Measurements from ENCODE around the gene SMIM17. TPM values are rescaled to one million over a fixed set of nuclear protein-coding genes. Genes with fewer than 3 reads are reported as not detected.

SMIM17 gene
- total RNA-seq, 1 experiment from 2014 or later: not detected

DNA sequence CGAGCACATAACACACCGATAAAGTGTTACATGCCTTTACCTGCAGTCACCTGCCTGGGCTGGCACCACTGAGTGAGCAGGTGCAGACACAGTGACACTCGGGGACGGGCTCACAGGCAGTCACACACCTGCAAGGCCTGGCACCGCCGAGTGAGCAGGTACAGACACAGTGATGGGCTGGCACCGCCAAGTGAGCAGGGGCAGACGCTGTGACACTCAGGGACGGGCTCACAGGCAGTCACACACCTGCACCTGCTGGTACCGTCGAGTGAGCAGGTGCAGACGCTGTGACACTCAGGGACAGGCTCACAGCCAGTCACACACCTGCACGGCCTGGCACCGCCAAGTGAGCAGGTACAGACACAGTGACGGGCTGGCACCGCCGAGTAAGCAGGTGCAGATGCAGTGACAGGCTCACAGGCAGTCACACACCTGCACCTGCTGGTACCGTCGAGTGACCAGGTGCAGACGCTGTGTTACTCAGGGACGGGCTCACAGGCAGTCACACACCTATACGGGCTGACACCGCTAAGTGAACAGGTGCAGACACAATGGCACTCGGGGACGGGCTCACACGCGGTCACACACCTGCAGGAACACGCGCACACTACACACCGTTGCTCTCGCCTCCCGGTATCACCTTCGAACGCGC, 28.1 kb downstream of the SMIM17 start:
- Histone ChIP-seq H3K9me2 (ENCODE audit: insufficient read depth) (no peaks in the 10 kb centered on the region), H2AFZ (ENCODE audit: low read depth, low read length, poor library complexity, severe bottlenecking) (no peak overlapping the region), H3K27ac (ENCODE audit: low read depth, low read length) (no peak overlapping the region), H3K79me2 (ENCODE audit: insufficient read depth, low read length) (no peaks in the 10 kb centered on the region), H3K4me1 (ENCODE audit: control insufficient read depth in 1 of 2, insufficient read depth in 2 of 2, low read length in 2 of 2) (no peaks in the 10 kb centered on the region), H3K4me2 (ENCODE audit: low read length) (no peak overlapping the region), H3K27me3 (ENCODE audit: insufficient read depth, low read length) (no peaks in the 10 kb centered on the region), H3K36me3 (ENCODE audit: control insufficient read depth in 1 of 2, insufficient read depth in 2 of 2, low read length in 2 of 2) (no peaks in the 10 kb centered on the region), H3K9me3 (ENCODE audit: control insufficient read depth in 1 of 2, insufficient read depth in 1 of 2, low read depth in 1 of 2, low read length in 2 of 2) (peaks cover 0 to 21% of the 10 kb centered on the region in 2 experiments; a peak in 2 of 4 replicates), H3K9ac (ENCODE audit: low read length) (no peak overlapping the region), H4K20me1 (ENCODE audit: insufficient read depth) (no peaks in the 10 kb centered on the region), H3K4me3 (replicated peaks in 1 of 2; ENCODE audit: low read depth in 1 of 2, low read length in 2 of 2) (no peak overlapping the region)
- CTCF ChIA-PET: no interaction called here
- RAD21 ChIA-PET (ENCODE audit: low non-redundant PET in 1 of 2, low total read pairs in 2 of 2, uncharacterized antibody in 2 of 2, unreplicated experiment in 2 of 2): no interaction called here
- POLR2A ChIA-PET: no interaction called here
- DNase-seq (ENCODE audit: low read depth, low spot score): no peak
- ATAC-seq: no peak
- BruUV-seq (replicated peaks): no TSS peak
- intact Hi-C loops (cut with micrococcal nuclease): no loop called here
- TF ChIP-seq FOSL1 (IDR thresholded peaks at IDR 0.05; ENCODE audit: low read depth) (no peak), RAD21 (IDR thresholded peaks at IDR 0.05; ENCODE audit: low read depth) (no peak), POLR2A (IDR thresholded peaks at IDR 0.05; ENCODE audit: borderline replicate concordance, extremely low read depth, insufficient read depth, insufficient read length) (no peak), JUND (IDR thresholded peaks at IDR 0.05) (no peak), ZBTB33 (IDR thresholded peaks at IDR 0.05; ENCODE audit: extremely low read depth, insufficient replicate concordance, low read length) (no peak), ZFX (IDR thresholded peaks at IDR 0.05) (no peak)
- TF ChIP-seq, protein P1, sequence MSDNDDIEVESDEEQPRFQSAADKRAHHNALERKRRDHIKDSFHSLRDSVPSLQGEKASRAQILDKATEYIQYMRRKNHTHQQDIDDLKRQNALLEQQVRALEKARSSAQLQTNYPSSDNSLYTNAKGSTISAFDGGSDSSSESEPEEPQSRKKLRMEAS (IDR thresholded peaks at IDR 0.05): no peak
- TF ChIP-seq, protein P2, sequence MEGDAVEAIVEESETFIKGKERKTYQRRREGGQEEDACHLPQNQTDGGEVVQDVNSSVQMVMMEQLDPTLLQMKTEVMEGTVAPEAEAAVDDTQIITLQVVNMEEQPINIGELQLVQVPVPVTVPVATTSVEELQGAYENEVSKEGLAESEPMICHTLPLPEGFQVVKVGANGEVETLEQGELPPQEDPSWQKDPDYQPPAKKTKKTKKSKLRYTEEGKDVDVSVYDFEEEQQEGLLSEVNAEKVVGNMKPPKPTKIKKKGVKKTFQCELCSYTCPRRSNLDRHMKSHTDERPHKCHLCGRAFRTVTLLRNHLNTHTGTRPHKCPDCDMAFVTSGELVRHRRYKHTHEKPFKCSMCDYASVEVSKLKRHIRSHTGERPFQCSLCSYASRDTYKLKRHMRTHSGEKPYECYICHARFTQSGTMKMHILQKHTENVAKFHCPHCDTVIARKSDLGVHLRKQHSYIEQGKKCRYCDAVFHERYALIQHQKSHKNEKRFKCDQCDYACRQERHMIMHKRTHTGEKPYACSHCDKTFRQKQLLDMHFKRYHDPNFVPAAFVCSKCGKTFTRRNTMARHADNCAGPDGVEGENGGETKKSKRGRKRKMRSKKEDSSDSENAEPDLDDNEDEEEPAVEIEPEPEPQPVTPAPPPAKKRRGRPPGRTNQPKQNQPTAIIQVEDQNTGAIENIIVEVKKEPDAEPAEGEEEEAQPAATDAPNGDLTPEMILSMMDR (IDR thresholded peaks at IDR 0.05 in 2 of 3, conservative IDR thresholded peaks at IDR 0.05 in 1 of 3; ENCODE audit: borderline replicate concordance in 1 of 3, insufficient read depth in 1 of 3, low read depth in 2 of 3, low read length in 2 of 3): no peak

All from HCT116 (cell line).